Left ventricle myocardium superior (tissue), 1 donor: ENCODE results near the gene MLX. TPM values are rescaled to one million over a fixed set of nuclear protein-coding genes. Genes with fewer than 3 reads are reported as not detected.
A peak's percentile ranks its signal among the peaks of the same experiment; 100 is the strongest.

Experiments
- ATAC-seq: fragments of 200-7000 bp; cut with Tn5 transposase; one replicate; pipeline ENCODE4 v1.9.1; 2020; ENCODE audit warnings: mild to moderate bottlenecking, moderate library complexity
- DNase-seq: peaks from one replicate; pipeline ENCODE4 v3.0.0-alpha.2; 2020
- intact Hi-C: fragments of 100-400 bp; cut with micrococcal nuclease; formaldehyde crosslinking; loops from one replicate; pipeline ENCODE4 v1.11.0; 2022
- total RNA-seq: library from RNA; stranded (reverse); fragmentation: NEBNext Ultra II Directional; extraction: Animal tissue kit (Norgen Biotek cat#: 25700); gene quantifications from one replicate; pipeline ENCODE4 v1.2.1, GENCODE V29; 2021
- donor health status: DM: no; HTN: yes; CAD: no; lungs with severe emphysema.

Gene MLX
- total RNA-seq, 1 donor from 2014 or later: 72.3 TPM

DNA sequence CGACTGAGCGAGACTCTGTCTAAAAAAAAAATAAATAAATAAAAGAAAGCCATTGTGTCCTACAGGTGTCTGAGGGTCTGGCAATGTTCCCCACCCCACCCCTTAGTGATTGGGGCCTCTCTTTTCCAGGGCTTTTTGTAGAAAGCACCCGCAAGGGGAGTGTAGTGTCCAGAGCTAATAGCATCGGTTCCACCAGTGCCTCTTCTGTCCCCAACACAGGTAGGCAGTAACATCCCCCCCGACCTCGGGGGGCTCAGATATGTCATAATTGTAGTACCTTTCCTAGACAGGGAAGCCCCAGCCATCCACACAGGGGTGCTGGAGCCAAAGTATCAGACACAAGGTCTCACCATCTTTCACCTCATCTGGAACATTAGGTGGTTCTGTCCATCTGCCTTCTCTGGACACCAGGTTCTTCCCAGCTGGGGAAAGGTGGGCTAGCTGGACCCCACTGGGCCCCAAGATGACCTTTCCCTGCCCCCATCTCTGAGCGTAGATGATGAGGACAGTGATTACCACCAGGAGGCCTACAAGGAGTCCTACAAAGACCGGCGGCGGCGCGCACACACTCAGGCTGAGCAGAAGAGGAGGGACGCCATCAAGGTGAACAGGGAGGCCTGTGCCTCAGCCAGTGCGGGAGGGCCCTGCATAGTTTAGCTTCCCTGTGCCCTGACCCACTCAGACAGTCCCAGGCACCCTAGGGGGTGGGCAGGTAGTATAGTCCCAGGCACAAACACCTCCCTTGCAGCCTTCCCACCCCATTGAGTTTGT is 1.6 kb downstream of the MLX start:
- ATAC-seq (no peak), DNase-seq (no peak)
- intact Hi-C loops: no loop called here

DNA sequence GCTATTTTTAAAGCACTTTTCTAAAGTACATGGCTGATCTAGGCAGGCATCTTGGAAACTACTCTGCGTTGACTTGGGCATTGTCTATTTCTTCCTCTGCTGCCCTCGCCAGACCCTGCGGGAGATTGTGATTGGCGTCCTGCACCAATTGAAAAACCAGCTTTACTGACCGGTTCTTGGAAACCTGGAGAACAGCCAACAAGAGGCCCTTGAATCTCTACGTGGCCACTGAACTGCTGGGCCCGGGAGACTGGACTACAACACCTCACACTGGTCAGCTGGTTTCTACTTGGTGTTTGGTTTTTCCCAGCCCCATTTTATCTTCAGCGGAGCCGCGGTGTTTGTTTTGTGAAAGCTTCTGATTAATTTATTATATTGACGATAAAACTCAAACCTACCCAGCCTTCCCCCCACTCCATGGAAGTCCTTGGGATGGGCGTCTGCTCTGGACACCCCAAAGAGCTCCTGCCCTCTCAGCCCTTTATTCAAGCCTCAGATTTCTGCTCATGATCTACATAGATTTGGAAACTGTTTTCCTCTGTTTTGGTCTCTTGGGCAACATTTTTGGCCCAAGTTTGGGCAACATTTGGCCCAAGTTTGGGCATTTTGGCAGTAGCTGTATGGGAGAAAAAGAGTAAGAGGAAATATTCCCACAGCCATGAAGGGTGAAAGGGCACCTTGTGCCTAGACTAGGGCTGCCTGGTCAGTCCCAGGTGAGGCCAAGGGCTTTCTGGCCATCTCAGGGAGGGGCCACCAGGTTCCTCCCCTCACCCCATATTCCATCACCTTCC is 4.7 kb downstream of the MLX start:
- intact Hi-C loops: no loop called here

GRCh38 chr17:42573095-42573494 is 6.2 kb downstream of the MLX start:
- intact Hi-C loops: no loop called here
- ATAC-seq (no peak), DNase-seq (no peak)

More for the DNA sequence above, 4.7 kb downstream of the MLX start:
- no peak for ATAC-seq
- no peak for DNase-seq

- DNase-seq (no peak), ATAC-seq (no peak)
- intact Hi-C loops: no loop called here
Observed at GRCh38 chr17:42574463-42574862, 7.6 kb downstream of the MLX start.

GRCh38 chr17:42577140-42577531 is 10.2 kb downstream of the MLX start:
- ATAC-seq (no peak), DNase-seq (no peak)
- intact Hi-C loops: no loop called here

DNA sequence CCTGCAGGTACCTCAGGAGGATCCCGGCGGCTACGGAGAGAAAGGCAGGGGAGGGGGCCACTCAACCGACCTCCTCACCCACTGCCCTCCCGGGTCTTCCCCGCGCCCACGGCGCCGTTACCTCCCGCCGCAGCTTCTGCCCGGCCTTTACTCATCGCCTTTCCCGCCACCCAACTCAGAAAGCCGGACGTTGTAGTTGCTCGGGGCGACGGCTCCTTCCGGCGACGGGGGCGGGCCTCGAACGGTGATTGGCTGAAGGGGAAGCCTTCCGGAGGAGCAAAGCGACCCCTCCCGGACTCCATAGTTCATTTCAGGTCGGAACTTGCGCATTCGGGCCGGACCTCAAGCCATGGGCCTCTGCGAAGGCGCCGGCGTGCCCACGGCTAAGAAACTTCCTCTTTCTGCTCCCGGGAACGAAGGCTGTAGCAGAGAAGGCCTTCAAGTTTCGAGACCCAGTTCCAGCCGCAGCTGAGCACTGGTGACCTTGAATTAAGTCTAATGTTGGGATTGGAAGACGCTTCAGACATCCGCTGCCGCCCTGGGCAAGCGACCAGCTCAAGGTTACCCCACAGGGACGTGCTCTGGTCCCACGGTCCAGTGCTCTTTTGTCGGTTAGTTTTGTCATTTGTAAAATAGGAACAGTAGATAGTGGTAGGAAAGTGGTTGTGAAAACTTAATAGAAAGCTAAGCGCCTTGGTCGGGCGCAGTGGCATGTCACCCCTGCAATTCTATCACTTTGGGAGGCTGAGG is 10.8 kb downstream of the MLX start, which contains the start of gene PSMC3IP:
Gene PSMC3IP, minus strand, starts transcription at position 198 of the 750 bp plus-strand sequence. Its CDS starts 43 bp downstream, at position 155.
- DNase-seq: peak; percentile 96
- intact Hi-C loops: no loop called here
- peak; percentile 95 for ATAC-seq

- peak; percentile 81 for ATAC-seq
- DNase-seq: peak; percentile 82
- intact Hi-C loops: no loop called here
Observed at GRCh38 chr17:42578282-42578869, 11.5 kb downstream of the MLX start.

GRCh38 chr17:42579794-42580551 is 13.1 kb downstream of the MLX start:
- no peak for ATAC-seq
- no peak for DNase-seq
- intact Hi-C loops: no loop called here

GRCh38 chr17:42581744-42582270 is 14.9 kb downstream of the MLX start:
- ATAC-seq (no peak), DNase-seq (no peak)
- intact Hi-C loops: no loop called here

- intact Hi-C loops: no loop called here
- DNase-seq (no peak), ATAC-seq (no peak)
Observed at GRCh38 chr17:42584880-42585279, 18.0 kb downstream of the MLX start.

DNA sequence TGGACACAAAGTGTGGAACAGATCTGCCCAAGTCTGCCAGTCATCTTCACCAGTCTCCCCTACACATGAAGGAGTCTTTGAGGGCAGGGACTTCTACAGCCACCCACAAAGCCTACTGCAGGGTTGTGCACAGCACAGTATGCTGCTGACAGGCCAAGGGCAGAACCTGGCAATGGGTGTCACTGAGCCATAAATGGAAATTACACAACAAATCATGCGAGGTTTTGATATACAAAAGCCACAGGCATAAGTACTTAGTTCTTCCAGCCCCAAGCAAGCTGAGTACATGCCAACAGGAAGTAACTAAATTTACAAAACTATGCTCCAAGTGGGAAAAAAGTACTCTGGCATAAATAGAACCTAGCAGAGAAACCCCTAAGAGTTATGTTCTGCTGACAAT is 18.5 kb downstream of the MLX start:
- ATAC-seq: peak; percentile 59
- DNase-seq: no peak
- intact Hi-C loops: no loop called here

DNA sequence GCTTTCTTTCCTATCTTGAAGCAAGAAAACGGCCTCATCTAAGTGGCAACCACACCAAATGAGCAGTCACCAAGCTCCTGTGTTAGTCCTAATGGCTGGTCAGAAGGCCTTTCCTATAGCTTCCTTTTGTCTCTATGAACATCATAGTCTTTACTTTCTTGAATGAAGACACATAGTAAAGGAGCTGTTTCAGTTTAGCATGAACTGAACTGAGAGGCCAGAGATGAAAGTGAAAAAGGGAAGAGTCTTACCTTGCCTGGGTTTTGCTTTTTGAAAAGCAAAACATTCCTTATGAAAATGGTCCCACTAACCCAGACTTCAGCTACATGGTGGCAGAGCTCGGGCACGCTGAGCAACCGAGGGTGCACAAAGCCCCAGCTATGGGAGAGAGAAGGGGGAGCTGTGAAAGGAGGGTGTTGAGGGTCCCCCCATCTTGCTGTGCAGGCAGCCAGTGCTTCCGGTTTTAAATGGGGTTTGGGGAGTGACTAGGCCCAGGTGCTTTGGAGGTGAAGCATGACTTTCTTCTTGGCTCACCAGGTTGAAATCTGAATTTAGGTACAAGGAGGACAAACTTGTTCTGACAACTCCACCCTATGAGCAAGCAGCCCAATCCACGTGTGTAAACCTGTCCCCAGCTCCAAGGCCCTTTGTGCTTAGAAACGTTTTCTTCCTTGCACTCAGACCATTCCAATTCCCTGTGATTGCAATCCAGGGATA is 19.8 kb downstream of the MLX start:
- DNase-seq: no peak
- no peak for ATAC-seq
- intact Hi-C loops: no loop called here

- DNase-seq: no peak
- intact Hi-C loops: no loop called here
- no peak for ATAC-seq
Observed at GRCh38 chr17:42590886-42591285, 24.0 kb downstream of the MLX start.

- no peak for ATAC-seq
- DNase-seq: no peak
- intact Hi-C loops: no loop called here
Observed at GRCh38 chr17:42591411-42591810, 24.5 kb downstream of the MLX start.

GRCh38 chr17:42596386-42596785 is 29.5 kb downstream of the MLX start:
- ATAC-seq (no peak), DNase-seq (no peak)
- intact Hi-C loops: no loop called here

DNA sequence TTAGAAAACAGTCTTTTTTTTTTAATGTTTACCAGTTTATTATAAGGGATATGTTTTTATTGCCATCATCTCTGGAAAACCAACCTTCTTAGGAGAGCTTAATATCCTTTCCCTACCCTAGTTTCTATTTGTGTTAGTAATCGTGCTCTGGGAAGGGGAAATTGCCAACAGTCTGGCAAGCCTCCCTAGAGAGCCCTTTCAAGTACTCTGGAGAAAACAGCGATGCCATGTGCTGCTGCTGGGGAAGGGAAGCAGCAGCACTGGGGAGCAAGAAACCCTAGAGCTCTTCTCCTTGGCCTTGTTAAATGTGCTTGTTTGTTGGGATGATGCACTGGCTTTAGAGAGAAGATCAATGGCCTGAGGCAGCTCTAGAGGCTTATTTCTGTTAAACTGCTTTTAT is 32.0 kb downstream of the MLX start:
- DNase-seq (no peak), ATAC-seq (peak; percentile 90)
- intact Hi-C loops: no loop called here

GRCh38 chr17:42603318-42603717 is 36.4 kb downstream of the MLX start:
- no peak for DNase-seq
- intact Hi-C loops: no loop called here
- ATAC-seq: no peak

DNA sequence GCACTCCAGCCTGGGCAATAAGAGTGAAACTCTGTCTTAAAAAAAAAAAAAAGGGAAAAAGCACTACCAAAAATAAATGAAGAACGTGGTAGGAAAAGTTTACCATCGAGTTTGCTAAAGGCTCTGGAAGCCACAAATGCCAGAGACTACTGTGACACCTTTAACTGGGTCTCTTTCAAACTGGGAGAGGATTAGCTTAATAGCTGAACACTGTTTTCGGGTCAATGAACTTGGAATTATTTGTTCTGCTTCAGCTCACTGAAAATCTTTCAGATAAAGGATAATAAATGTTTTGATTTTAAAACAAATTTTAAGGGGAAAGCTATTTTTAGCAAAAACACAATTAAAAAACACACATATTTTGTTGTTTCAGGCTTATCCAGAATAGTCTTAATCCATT is 40.9 kb downstream of the MLX start:
- DNase-seq (no peak), ATAC-seq (no peak)
- intact Hi-C loops: no loop called here
